Right renal pelvis (tissue), 4 donors: Measurements from ENCODE around the gene C5orf58. TPM values are rescaled to one million over a fixed set of nuclear protein-coding genes. Genes with fewer than 3 reads are reported as not detected.

Experiments
- DNase-seq, 4 donors: peaks; one replicate each; pipeline ENCODE4 v3.0.0-alpha.2; 2013; ENCODE audit warnings: low read depth in 4 of 4, low spot score in 3 of 4, missing footprints in 1 of 4
- polyA plus RNA-seq, 4 donors: library from polyadenylated mRNA; unstranded; fragments of 120-200 nt; gene quantifications; one replicate each; pipeline ENCODE4 v1.2.1, GENCODE V29; 2013; ENCODE audit not compliant: insufficient read length in 4 of 4

Gene C5orf58
- polyA plus RNA-seq, 4 donors, result 0.16 to 0.21 TPM; not detected in 2

GRCh38 chr5:170252720-170253350, 20.1 kb downstream of the C5orf58 start:
- no peak for DNase-seq

- no peak for DNase-seq
These were observed 21.3 kb downstream of the C5orf58 start for GRCh38 chr5:170254056-170254455.

GRCh38 chr5:170256571-170256970, 23.8 kb downstream of the C5orf58 start:
- no peak for DNase-seq

GRCh38 chr5:170257370-170257769, 24.6 kb downstream of the C5orf58 start:
- no peak for DNase-seq

GRCh38 chr5:170261528-170262043, 28.8 kb downstream of the C5orf58 start:
- no peak for DNase-seq

GRCh38 chr5:170262061-170263045, 29.6 kb downstream of the C5orf58 start:
- DNase-seq, result no peak

GRCh38 chr5:170263906-170264305, 31.1 kb downstream of the C5orf58 start:
- DNase-seq, result no peak

GRCh38 chr5:170265522-170265921, 32.7 kb downstream of the C5orf58 start:
- DNase-seq, result peak; percentile 44 to 73 (median 70)

GRCh38 chr5:170266570-170267381, 34.0 kb downstream of the C5orf58 start:
- DNase-seq, result no peak

- DNase-seq, result peak; percentile 34 to 69 (median 57)
These were observed 34.8 kb downstream of the C5orf58 start for GRCh38 chr5:170267431-170268152.

- no peak for DNase-seq
These were observed 35.4 kb downstream of the C5orf58 start for GRCh38 chr5:170268153-170268689.

- DNase-seq, result no peak
These were observed 36.1 kb downstream of the C5orf58 start for GRCh38 chr5:170268884-170269283.

GRCh38 chr5:170269579-170269978, 36.8 kb downstream of the C5orf58 start:
- DNase-seq, result no peak

- no peak for DNase-seq
These were observed 37.7 kb downstream of the C5orf58 start for GRCh38 chr5:170270293-170271069.

GRCh38 chr5:170273968-170274710, 41.4 kb downstream of the C5orf58 start:
- DNase-seq, result no peak

GRCh38 chr5:170275376-170275994, 42.7 kb downstream of the C5orf58 start:
- DNase-seq, result no peak

- no peak for DNase-seq
These were observed 43.4 kb downstream of the C5orf58 start for GRCh38 chr5:170276140-170276539.

GRCh38 chr5:170277867-170278281, 45.1 kb downstream of the C5orf58 start:
- DNase-seq, result no peak
